ENCODE results near the gene AKR1D1.

Gene AKR1D1

DNA sequence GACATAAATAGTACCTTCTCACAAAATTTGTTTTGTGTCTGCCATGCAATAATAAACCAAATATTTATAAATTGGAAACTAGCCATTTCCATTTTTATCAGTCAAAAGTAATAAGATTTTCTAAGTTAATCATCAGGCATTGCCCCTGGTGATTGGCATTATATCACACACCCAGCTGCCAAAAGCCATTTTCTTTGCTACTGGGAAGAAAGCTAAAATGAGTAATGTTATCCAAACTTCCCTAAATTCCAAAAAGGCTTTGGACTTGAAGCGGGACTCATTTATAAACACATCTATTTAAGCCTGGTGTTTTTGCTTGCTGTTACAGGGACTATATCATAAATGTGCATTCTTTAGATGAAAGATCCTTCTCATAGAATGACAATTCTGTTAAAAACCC is 86.0 kb downstream of the AKR1D1 start:
- H3K4ac ChIP-seq (ENCODE audit: low read depth, low read length): no peak overlapping the region
- no peak overlapping the region for H3K18ac ChIP-seq (ENCODE audit: low read length)
- H3K27ac ChIP-seq (ENCODE audit: low read depth, low read length): no peak overlapping the region
- no peak overlapping the region for H3K4me3 ChIP-seq (ENCODE audit: low read length)
- no peak overlapping the region for H3K9ac ChIP-seq (ENCODE audit: low read length)
- no peaks in the 10 kb centered on the region for H3K4me1 ChIP-seq (ENCODE audit: control insufficient read depth, low read depth, low read length)
- no peak overlapping the region for H4K8ac ChIP-seq (ENCODE audit: low read depth, low read length)
- peak overlapping the region; percentile 36 for H2BK15ac ChIP-seq (replicated peaks; ENCODE audit: low read depth)
- H3K56ac ChIP-seq (ENCODE audit: low read length): no peak overlapping the region
- H3K23ac ChIP-seq (ENCODE audit: low read length): no peak overlapping the region
- no peaks in the 10 kb centered on the region for H3K79me1 ChIP-seq (ENCODE audit: low read length)
- H2AK5ac ChIP-seq (ENCODE audit: low read length): no peak overlapping the region
- no peak for DNase-seq
- no CpG with 5 or more reads among the region's 1 CpG for WGBS (ENCODE audit: extremely low coverage, insufficient coverage, low lambda C conversion rate)
- H3K79me2 ChIP-seq (ENCODE audit: control insufficient read depth, insufficient read depth, low read length): no peaks in the 10 kb centered on the region
- H4K5ac ChIP-seq (ENCODE audit: low read length): no peak overlapping the region
- no peaks in the 10 kb centered on the region for H3K36me3 ChIP-seq (ENCODE audit: control insufficient read depth, insufficient read depth, low read length)
- H2BK5ac ChIP-seq (ENCODE audit: low read length): no peak overlapping the region
- H2BK120ac ChIP-seq (ENCODE audit: low read depth, low read length): no peak overlapping the region
- H3K4me2 ChIP-seq (ENCODE audit: low read length): no peak overlapping the region
- no peaks in the 10 kb centered on the region for H3K27me3 ChIP-seq (ENCODE audit: insufficient read depth, low read length, poor library complexity)

DNA sequence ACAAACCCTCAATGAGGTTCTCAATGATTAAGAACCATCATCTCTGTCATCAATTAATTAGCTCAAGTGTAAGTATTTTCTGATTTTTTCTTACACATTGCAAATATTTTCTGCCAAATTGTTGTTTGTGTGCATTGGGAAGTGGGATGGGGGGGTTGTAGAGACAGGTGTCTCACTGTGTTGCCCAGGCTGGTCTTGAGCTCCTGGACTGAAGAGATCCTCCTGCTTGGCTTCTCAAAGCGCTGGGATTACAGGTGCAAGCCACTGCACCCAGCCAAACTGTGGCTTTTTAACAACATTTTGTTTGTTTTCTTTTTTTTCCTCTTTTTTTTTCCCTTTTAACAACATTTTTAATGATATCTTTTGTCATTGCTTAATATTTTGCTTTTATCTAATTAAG is 87.5 kb downstream of the AKR1D1 start:
- Histone ChIP-seq H3K4me3 (ENCODE audit: low read length) (no peak overlapping the region), H2BK120ac (ENCODE audit: low read depth, low read length) (no peak overlapping the region), H3K27ac (ENCODE audit: low read depth, low read length) (no peak overlapping the region), H2BK15ac (replicated peaks; ENCODE audit: low read depth) (no peak overlapping the region), H3K4ac (ENCODE audit: low read depth, low read length) (peak overlapping the region; percentile 55), H2AK5ac (ENCODE audit: low read length) (no peak overlapping the region), H2BK5ac (ENCODE audit: low read length) (no peak overlapping the region), H3K79me2 (ENCODE audit: control insufficient read depth, insufficient read depth, low read length) (no peaks in the 10 kb centered on the region), H4K5ac (ENCODE audit: low read length) (no peak overlapping the region), H3K23ac (ENCODE audit: low read length) (no peak overlapping the region), H3K4me2 (ENCODE audit: low read length) (no peak overlapping the region), H3K9ac (ENCODE audit: low read length) (no peak overlapping the region), H3K18ac (ENCODE audit: low read length) (peak overlapping the region; percentile 90), H3K27me3 (ENCODE audit: insufficient read depth, low read length, poor library complexity) (no peaks in the 10 kb centered on the region), H3K56ac (ENCODE audit: low read length) (no peak overlapping the region), H3K79me1 (ENCODE audit: low read length) (no peaks in the 10 kb centered on the region), H3K36me3 (ENCODE audit: control insufficient read depth, insufficient read depth, low read length) (no peaks in the 10 kb centered on the region), H3K4me1 (ENCODE audit: control insufficient read depth, low read depth, low read length) (peaks cover 2% of the 10 kb centered on the region), H4K8ac (ENCODE audit: low read depth, low read length) (no peak overlapping the region)
- no peak for DNase-seq
- WGBS (ENCODE audit: extremely low coverage, insufficient coverage, low lambda C conversion rate): no CpG with 5 or more reads among the region's 1 CpG

DNA sequence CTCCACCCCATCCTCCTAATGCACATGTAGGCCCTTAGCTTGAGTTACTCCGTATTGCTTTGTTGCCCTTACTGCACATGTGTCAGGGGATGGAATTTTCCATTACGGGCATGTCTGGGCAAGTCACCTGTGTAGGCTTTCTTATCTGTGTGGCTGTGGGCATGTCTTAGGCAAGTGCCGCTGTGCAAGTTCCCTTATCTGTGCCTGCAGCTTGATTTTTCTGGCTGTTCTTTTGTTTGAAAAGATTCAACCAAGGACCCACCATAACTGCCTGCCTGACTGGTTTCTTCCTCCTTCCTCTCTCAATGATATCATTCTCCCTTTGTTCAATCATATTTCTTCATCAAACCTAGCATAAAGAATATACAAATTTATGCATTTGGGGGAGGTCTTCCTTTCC is 88.5 kb downstream of the AKR1D1 start:
- peak overlapping the region; percentile 82 for H3K4ac ChIP-seq (ENCODE audit: low read depth, low read length)
- H3K56ac ChIP-seq (ENCODE audit: low read length): no peak overlapping the region
- no peak overlapping the region for H3K9ac ChIP-seq (ENCODE audit: low read length)
- H3K4me2 ChIP-seq (ENCODE audit: low read length): no peak overlapping the region
- H4K5ac ChIP-seq (ENCODE audit: low read length): no peak overlapping the region
- no peaks in the 10 kb centered on the region for H3K79me2 ChIP-seq (ENCODE audit: control insufficient read depth, insufficient read depth, low read length)
- no peaks in the 10 kb centered on the region for H3K27me3 ChIP-seq (ENCODE audit: insufficient read depth, low read length, poor library complexity)
- no peak overlapping the region for H3K23ac ChIP-seq (ENCODE audit: low read length)
- no peak overlapping the region for H2AK5ac ChIP-seq (ENCODE audit: low read length)
- no peak overlapping the region for H2BK15ac ChIP-seq (replicated peaks; ENCODE audit: low read depth)
- peaks cover 2% of the 10 kb centered on the region for H3K4me1 ChIP-seq (ENCODE audit: control insufficient read depth, low read depth, low read length)
- H4K8ac ChIP-seq (ENCODE audit: low read depth, low read length): no peak overlapping the region
- peak overlapping the region; percentile 64 for H3K18ac ChIP-seq (ENCODE audit: low read length)
- DNase-seq: no peak
- H3K36me3 ChIP-seq (ENCODE audit: control insufficient read depth, insufficient read depth, low read length): no peaks in the 10 kb centered on the region
- H2BK5ac ChIP-seq (ENCODE audit: low read length): peak overlapping the region; percentile 42
- no peaks in the 10 kb centered on the region for H3K79me1 ChIP-seq (ENCODE audit: low read length)
- H3K27ac ChIP-seq (ENCODE audit: low read depth, low read length): peak overlapping the region; percentile 17
- H2BK120ac ChIP-seq (ENCODE audit: low read depth, low read length): peak overlapping the region; percentile 52
- H3K4me3 ChIP-seq (ENCODE audit: low read length): no peak overlapping the region
- WGBS (ENCODE audit: extremely low coverage, insufficient coverage, low lambda C conversion rate): no CpG with 5 or more reads among the region's 3 CpGs

DNA sequence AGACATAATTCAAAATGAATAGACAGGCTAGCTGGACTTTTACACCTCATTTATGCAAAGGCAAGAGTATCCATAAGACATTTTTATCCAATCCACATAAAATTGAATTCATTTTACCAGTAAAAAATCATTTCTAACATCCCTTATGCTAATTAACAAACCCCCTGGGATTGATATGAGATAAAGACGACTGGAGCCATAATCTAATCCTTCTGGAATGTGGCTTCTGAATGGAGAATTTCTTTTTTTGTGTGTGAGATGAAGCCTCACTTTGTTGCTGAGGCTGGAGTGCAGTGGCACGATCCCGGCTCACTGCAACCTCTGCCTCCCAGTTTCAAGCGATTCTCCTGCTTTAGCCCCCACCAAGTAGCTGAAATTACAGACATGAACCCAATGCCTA is 90.4 kb downstream of the AKR1D1 start:
- H2BK15ac ChIP-seq (replicated peaks; ENCODE audit: low read depth): no peak overlapping the region
- peaks cover 7% of the 10 kb centered on the region for H3K4me1 ChIP-seq (ENCODE audit: control insufficient read depth, low read depth, low read length)
- H3K9ac ChIP-seq (ENCODE audit: low read length): peak overlapping the region; percentile 43
- no peak overlapping the region for H4K5ac ChIP-seq (ENCODE audit: low read length)
- peak overlapping the region; percentile 25 for H3K23ac ChIP-seq (ENCODE audit: low read length)
- H3K79me1 ChIP-seq (ENCODE audit: low read length): no peaks in the 10 kb centered on the region
- peak overlapping the region; percentile 97 for H3K27ac ChIP-seq (ENCODE audit: low read depth, low read length)
- H3K36me3 ChIP-seq (ENCODE audit: control insufficient read depth, insufficient read depth, low read length): no peaks in the 10 kb centered on the region
- H3K18ac ChIP-seq (ENCODE audit: low read length): peak overlapping the region; percentile 99
- no peaks in the 10 kb centered on the region for H3K79me2 ChIP-seq (ENCODE audit: control insufficient read depth, insufficient read depth, low read length)
- H2BK5ac ChIP-seq (ENCODE audit: low read length): peak overlapping the region; percentile 97
- H3K4ac ChIP-seq (ENCODE audit: low read depth, low read length): peak overlapping the region; percentile 98
- peak; percentile 77 for DNase-seq
- H3K4me2 ChIP-seq (ENCODE audit: low read length): no peak overlapping the region
- no peaks in the 10 kb centered on the region for H3K27me3 ChIP-seq (ENCODE audit: insufficient read depth, low read length, poor library complexity)
- H2BK120ac ChIP-seq (ENCODE audit: low read depth, low read length): peak overlapping the region; percentile 99
- H3K56ac ChIP-seq (ENCODE audit: low read length): peak overlapping the region; percentile 79
- H4K8ac ChIP-seq (ENCODE audit: low read depth, low read length): peak overlapping the region; percentile 81
- H3K4me3 ChIP-seq (ENCODE audit: low read length): no peak overlapping the region
- no peak overlapping the region for H2AK5ac ChIP-seq (ENCODE audit: low read length)
- WGBS (ENCODE audit: extremely low coverage, insufficient coverage, low lambda C conversion rate): no CpG with 5 or more reads among the region's 4 CpGs

DNA sequence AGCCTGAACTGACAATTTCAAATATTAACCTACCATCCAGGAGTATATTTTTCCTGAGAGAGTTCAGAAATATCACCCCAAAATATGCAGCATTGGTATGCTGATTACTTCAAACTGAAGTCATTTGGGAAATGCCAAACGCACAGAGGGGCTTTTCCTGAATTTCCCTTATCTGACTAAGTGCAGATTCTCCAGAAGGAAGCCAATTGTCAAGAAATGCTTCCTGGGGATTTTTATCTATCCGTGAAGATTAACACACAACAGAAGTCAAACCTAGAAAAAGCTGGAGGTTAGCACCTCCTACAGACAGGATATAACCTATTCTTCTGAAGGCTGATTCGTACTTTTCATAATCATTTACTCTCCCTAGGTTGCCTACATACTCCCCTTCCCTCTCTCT is 91.0 kb downstream of the AKR1D1 start:
- Histone ChIP-seq H2BK15ac (replicated peaks; ENCODE audit: low read depth) (no peak overlapping the region), H3K56ac (ENCODE audit: low read length) (peak overlapping the region; percentile 79), H4K8ac (ENCODE audit: low read depth, low read length) (peak overlapping the region; percentile 81), H2BK5ac (ENCODE audit: low read length) (peak overlapping the region; percentile 97), H3K36me3 (ENCODE audit: control insufficient read depth, insufficient read depth, low read length) (no peaks in the 10 kb centered on the region), H3K79me2 (ENCODE audit: control insufficient read depth, insufficient read depth, low read length) (no peaks in the 10 kb centered on the region), H3K27ac (ENCODE audit: low read depth, low read length) (peak overlapping the region; percentile 97), H3K18ac (ENCODE audit: low read length) (peak overlapping the region; percentile 99), H2BK120ac (ENCODE audit: low read depth, low read length) (peak overlapping the region; percentile 99), H3K4me3 (ENCODE audit: low read length) (no peak overlapping the region), H3K9ac (ENCODE audit: low read length) (peak overlapping the region; percentile 43), H3K23ac (ENCODE audit: low read length) (peak overlapping the region; percentile 25), H4K5ac (ENCODE audit: low read length) (peak overlapping the region; percentile 66), H3K4me1 (ENCODE audit: control insufficient read depth, low read depth, low read length) (peaks cover 7% of the 10 kb centered on the region), H3K4ac (ENCODE audit: low read depth, low read length) (no peak overlapping the region), H3K79me1 (ENCODE audit: low read length) (no peaks in the 10 kb centered on the region), H2AK5ac (ENCODE audit: low read length) (no peak overlapping the region), H3K27me3 (ENCODE audit: insufficient read depth, low read length, poor library complexity) (no peaks in the 10 kb centered on the region), H3K4me2 (ENCODE audit: low read length) (no peak overlapping the region)
- no CpG with 5 or more reads among the region's 3 CpGs for WGBS (ENCODE audit: extremely low coverage, insufficient coverage, low lambda C conversion rate)
- peak; percentile 96 for DNase-seq

DNA sequence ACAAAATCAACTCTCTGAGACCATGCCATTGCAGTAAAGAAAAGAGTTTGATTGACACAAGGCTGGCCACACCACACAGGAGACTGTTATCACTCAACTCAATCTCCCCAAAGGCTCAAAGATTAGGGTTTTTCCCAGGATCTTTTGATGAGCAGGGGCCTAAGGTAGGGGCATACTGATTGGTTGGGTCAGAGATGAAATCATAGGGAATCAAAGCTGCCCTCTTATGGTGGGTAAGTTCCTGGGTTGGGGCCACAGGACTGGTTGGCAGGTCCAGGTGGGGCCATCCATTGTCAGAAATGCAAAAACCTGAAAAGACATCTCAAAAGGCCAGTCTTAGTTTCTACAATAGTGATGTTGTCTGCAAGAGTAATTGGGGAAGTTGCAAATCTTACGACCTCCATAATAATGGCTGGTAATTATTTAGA is 91.6 kb downstream of the AKR1D1 start:
- H2AK5ac ChIP-seq (ENCODE audit: low read length): no peak overlapping the region
- H2BK15ac ChIP-seq (replicated peaks; ENCODE audit: low read depth): no peak overlapping the region
- H4K5ac ChIP-seq (ENCODE audit: low read length): no peak overlapping the region
- DNase-seq: peak; percentile 86
- H3K79me1 ChIP-seq (ENCODE audit: low read length): no peaks in the 10 kb centered on the region
- H2BK120ac ChIP-seq (ENCODE audit: low read depth, low read length): peak overlapping the region; percentile 99
- peak overlapping the region; percentile 91 for H3K18ac ChIP-seq (ENCODE audit: low read length)
- no peak overlapping the region for H3K4me2 ChIP-seq (ENCODE audit: low read length)
- no peak overlapping the region for H3K4me3 ChIP-seq (ENCODE audit: low read length)
- H3K23ac ChIP-seq (ENCODE audit: low read length): no peak overlapping the region
- no peaks in the 10 kb centered on the region for H3K36me3 ChIP-seq (ENCODE audit: control insufficient read depth, insufficient read depth, low read length)
- WGBS (ENCODE audit: extremely low coverage, insufficient coverage, low lambda C conversion rate): no CpG with 5 or more reads among the region's 1 CpG
- H3K9ac ChIP-seq (ENCODE audit: low read length): no peak overlapping the region
- H3K27ac ChIP-seq (ENCODE audit: low read depth, low read length): peak overlapping the region; percentile 82
- H3K79me2 ChIP-seq (ENCODE audit: control insufficient read depth, insufficient read depth, low read length): no peaks in the 10 kb centered on the region
- H3K56ac ChIP-seq (ENCODE audit: low read length): peak overlapping the region; percentile 72
- peaks cover 7% of the 10 kb centered on the region for H3K4me1 ChIP-seq (ENCODE audit: control insufficient read depth, low read depth, low read length)
- H3K4ac ChIP-seq (ENCODE audit: low read depth, low read length): peak overlapping the region; percentile 98
- H2BK5ac ChIP-seq (ENCODE audit: low read length): peak overlapping the region; percentile 89
- H3K27me3 ChIP-seq (ENCODE audit: insufficient read depth, low read length, poor library complexity): no peaks in the 10 kb centered on the region
- peak overlapping the region; percentile 89 for H4K8ac ChIP-seq (ENCODE audit: low read depth, low read length)

All from mesendoderm (in vitro differentiated cells).